ACHN (cell line): ENCODE measurements around the gene PARD3.

Experiments
- DNase-seq: peaks from one replicate; pipeline ENCODE4 v3.0.0-alpha.2; 2015
- in situ Hi-C: cut with HindIII; loops from 2 replicates; pipeline ENCODE4 v1.10.0; 2017; ENCODE audit warnings: low sequenced_read_pairs, low pct_ligation_motif_present, low pct_unique_long_range_greater_than_20kb

Gene PARD3

DNA sequence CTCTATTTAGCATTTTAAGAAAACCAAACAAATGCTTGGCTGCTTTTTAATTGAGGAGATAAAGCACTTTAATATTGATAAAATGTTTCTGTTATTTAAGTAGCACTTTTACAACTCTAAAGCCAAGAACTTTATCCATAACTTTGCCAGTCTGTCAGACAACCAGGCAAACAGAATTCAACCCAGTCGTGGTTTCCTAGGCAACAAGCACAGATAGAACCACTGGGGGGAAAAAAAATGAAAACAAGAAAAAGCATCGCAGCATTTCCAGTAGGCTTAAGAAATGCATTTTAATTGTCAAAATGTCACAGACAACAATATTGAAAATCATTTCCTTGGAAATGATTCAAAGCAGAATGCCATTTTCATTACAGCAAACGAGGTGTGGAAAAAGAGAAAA, 323.4 kb downstream of the PARD3 start:
- in situ Hi-C loops: no loop called here
- DNase-seq: no peak

DNA sequence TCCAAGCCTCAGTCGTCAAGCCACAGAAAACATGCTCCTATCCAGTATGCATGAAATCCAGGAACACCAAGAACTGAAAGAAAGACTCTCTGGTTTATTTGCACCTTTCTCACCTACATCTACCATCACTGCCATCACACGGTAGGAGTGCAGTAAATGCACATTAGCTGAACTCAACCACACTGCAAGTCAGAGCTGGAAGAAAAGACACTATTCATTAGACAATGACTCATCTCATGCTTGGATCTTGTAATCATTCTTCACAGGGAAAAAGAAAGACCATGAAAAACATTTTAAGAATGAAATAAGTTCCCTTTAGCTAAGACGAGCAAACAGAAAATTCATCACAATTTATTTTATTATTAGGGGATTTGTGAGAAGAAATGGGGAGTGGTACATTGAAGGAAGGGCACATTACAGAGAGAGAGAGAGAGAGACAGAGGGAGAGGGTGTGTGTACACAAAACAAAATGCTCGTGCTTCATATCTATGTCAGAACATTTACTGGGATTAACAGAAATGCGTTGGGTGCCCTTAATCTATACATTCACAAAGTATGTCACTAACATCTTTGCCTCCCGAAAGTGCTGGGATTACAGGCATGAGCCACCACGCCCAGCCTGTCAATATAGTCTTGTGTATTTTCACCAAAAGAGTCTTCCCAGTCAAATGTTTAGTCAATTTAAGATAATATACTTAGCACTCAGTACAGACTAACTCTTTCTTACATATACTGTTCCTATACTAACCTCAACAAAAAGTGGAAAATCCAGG, 324.9 kb downstream of the PARD3 start:
- in situ Hi-C loops: no loop called here
- DNase-seq: peak; percentile 66

DNA sequence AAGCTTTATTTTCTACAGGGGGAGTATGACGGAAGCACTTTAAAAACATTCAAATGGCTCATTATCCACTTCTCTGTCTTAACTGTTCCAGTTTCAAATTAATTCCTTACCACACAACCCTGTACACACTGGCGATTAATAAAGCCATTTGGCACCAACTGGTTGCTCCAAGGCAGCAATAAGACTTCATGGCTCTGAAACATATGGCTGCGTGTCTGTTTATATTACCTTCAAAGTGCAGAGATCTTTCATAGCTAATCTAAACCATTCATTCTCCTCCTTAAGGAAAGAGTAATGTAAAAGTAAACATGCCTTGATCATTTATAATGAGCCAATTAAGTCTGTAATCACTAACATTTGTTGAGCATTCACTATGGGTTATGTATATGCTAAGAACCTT, 325.7 kb downstream of the PARD3 start:
- DNase-seq: no peak
- in situ Hi-C loops: no loop called here

DNA sequence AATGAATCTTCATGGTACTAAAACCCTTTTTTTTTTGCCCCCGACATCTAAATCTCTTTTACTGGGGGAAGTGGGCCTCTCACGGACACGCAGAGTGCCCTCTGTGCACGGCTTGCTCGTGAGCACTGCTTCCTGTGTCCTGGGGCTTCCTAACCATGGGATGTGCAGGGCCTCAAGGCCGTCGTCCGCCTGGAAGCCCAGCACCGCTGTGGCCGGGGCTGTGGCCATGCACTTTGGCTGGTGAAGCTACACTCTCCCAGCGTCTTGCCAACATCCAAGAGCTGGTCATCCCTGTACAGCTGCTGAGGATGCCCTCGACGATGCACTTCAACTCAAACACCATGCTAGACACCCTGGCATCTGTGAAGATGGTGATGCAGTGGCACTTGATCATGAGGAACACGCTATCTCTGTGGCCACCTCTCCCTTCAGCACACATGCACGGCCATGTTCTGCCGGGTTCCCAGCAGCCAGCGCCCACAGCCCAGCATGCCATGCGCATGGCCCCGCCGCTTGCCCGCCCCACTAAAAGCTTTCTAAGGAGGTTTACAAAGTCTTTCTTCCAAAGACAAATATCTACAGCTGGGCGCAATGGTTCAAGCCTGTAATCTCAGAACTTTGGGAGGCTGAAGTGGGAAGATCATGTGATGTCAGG, 326.5 kb downstream of the PARD3 start:
- in situ Hi-C loops: no loop called here
- DNase-seq: no peak

DNA sequence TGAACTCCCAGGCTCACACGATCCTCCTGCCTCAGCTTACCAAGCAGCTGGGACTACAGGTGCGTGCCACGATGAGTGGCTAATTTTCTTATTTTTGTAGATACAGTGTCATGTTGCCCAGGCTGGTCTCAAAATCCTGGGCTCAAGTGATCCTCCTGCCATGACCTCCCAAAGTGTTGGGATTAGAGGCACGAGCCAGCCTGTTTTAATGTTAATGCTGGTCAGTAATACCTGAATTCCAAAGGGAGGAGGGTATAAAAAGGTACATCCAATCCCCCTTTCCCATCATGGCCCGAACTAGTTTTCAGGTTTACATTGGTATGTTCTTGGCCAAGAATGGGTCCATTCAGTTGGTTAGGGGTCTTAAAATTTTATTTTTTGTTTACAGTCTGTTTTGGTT, 329.1 kb downstream of the PARD3 start:
- in situ Hi-C loops: no loop called here
- DNase-seq: no peak

DNA sequence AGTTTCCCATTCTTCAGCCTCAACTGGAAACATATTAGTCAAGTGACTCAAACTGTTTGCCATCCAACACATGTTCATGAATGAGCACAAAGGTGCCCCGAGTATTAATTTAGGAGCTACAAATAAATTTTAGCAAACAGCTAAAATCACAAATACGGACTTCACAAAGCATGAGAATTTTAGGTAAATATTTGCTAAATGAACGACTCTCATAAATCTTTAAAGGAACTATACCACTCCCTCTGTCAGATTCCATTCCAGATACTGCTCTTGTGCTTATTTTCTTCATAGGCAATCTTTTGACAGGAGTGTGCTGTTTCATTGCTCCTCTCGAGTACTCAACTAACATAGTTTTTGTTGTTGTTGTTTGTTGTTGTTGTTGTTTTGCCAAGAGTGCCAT, 330.9 kb downstream of the PARD3 start:
- no peak for DNase-seq
- in situ Hi-C loops: no loop called here

DNA sequence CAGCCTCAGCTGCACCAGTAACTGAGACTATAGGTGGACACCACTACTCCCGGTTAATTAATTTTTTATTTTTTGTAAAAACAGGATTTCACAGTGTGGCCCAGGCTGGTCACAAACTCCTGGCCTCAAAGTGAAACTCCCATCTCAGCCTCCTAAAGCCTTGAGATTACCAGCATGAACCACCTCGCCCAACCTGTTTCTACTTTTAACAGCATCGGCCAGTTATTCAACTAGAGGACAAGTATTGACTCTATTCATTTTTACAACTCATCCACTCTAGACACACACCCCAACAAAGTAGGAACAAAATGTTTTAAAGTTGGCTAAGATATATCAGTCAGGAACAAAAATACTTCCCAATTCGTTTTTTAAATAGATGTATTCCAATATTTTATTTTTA, 334.8 kb downstream of the PARD3 start:
- in situ Hi-C loops: no loop called here
- DNase-seq: no peak

DNA sequence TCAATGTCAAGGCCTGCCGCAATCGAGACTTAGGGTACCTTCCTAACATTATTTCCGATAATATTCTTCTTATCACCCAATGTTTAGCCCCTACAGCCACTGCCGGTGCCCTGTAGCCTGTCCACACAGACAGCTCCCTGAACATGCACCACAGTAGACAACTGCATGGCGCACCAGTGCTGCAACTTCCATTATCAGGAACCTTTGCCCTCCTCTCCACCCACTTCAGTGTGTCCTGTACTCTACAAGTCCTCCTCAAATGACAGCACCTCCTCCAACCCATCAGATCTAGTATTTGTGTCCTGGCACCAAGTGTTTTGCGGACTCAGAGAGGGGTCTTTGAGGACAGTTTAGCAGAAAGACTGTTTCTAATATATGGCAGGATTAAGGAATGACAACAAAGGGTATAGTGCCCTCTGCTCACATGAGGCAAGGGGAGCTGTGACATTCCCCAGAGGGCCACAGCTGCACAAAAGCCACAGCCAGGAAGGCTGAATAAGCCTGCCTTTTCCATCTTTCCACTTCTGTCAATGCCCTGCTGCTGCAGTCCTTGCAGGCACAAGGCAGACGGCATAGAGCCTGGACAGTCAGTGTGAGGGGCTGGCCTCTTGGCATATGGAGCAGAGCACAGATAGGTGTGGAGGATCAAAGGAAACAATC, 335.4 kb downstream of the PARD3 start:
- DNase-seq: no peak
- in situ Hi-C loops: no loop called here

DNA sequence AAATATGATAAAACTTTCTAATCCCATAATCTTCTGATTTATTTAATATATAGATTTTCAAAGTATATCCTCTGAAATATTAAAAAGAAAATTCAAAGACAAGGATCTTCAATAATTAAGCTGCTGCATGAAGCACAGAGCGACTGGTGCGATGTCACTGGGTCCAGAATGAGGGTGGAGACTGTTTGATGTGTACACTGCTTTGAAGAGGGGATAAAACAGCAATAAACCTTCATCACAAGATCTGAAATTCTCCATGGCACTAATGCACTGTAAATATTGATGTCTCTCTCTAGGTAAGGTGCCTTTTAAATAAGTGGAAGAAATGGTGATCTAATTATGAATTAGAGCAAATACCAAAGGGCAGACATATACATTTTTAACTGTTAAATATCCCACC, 337.8 kb downstream of the PARD3 start:
- in situ Hi-C loops: no loop called here
- no peak for DNase-seq

DNA sequence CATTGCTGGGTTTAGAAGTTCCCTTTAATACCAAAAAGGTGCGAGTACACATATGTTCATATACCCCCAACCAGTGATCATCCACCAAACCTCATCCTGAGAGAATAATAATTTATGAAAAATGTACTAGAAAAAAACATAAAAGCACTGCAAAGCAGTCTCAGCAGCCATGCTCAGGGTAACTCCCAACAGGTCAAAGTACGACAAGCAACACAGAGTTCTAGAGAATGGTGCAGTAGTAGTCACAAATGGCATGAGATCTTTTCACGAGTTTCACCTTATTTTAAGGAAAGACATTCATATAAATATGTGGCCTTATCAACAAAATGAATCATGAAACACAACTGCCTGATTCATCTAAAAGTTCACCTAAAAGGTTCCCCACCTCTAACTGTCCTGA, 338.5 kb downstream of the PARD3 start:
- no peak for DNase-seq
- in situ Hi-C loops: no loop called here

DNA sequence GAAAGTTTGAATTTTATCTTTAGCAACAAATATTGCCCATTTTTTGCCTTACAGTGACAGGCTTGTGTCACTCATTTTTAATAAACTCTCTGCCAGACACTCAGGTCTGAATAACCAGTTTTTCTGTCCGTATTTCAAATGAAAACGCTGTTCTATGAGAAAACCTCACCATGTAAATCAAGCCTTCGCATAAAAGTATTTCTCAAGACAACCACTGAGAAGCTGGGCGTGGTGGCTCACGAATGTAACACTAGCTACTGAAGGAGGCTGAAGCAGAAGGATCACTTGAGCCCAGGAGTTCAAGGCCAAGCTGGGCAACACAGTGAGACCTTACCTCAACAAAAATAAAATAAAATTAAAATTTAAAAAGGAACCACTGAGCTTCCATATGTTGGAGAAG, 339.3 kb downstream of the PARD3 start:
- DNase-seq: no peak
- in situ Hi-C loops: no loop called here

DNA sequence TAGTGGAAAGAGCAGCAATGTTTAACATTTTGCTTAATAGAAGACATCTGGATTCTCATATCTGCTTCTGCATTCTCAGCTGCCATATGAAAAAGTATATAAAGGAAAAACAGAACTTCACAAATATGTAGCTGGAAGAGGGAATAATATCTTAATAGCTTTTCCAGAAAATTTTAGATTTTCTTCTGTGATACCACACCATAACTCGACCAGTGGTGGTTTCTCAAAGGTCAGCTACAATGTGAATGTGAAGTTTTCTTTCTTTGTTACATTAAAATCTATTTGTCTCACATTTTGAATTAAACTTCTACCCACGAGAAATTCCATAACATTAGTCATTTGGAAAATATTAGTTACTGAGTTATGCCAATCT, 339.8 kb downstream of the PARD3 start:
- in situ Hi-C loops: no loop called here
- DNase-seq: no peak

DNA sequence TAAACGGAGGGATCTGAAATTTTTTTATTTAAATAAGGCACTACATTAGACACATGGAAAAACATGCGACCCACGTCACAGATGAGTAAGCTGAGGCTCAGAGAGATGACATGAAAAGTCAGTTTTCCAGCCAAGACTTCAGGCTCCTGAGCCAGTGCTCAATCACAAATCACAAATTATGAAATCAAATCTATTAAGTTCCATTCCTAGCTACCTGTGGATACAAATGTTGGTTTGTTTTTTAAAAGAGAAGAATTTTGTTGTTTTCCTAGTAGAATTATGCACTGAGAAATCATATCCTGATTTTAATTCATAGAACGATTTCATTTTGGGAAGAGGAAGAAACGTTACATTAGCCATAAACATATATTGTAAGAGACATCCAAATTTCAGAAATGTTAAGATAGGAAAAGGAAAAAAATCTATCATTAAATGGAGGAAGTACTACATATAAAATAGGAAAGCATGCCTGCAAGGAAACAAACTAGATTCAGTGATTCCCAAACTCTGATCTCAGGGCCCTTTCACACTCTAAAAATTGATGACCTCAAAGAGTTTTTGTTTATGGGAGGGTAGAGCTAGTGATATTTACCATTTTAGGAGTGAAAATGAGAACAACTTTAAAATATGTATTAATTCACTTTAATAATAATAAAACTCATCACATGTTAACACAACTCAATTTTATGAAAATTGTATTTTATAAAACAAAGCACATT, 340.4 kb downstream of the PARD3 start:
- DNase-seq: no peak
- in situ Hi-C loops: no loop called here

DNA sequence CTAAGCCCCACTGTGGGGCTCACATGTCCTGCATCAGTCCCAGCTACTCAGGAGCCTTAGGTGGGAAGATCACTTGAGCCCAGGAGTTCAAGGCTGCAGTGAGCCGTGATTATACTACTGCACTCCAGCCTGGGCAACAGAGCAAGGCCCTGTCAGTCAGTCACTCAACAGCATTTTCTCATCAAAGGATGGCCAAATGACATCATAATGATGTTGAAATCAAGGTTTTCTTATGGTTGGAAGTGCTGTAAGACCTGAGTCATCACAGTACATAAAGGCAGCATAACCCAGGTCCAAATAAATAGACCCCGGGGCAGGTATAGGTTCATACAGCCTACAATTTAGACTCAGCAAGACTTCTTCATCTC, 341.1 kb downstream of the PARD3 start:
- in situ Hi-C loops: no loop called here
- no peak for DNase-seq

DNA sequence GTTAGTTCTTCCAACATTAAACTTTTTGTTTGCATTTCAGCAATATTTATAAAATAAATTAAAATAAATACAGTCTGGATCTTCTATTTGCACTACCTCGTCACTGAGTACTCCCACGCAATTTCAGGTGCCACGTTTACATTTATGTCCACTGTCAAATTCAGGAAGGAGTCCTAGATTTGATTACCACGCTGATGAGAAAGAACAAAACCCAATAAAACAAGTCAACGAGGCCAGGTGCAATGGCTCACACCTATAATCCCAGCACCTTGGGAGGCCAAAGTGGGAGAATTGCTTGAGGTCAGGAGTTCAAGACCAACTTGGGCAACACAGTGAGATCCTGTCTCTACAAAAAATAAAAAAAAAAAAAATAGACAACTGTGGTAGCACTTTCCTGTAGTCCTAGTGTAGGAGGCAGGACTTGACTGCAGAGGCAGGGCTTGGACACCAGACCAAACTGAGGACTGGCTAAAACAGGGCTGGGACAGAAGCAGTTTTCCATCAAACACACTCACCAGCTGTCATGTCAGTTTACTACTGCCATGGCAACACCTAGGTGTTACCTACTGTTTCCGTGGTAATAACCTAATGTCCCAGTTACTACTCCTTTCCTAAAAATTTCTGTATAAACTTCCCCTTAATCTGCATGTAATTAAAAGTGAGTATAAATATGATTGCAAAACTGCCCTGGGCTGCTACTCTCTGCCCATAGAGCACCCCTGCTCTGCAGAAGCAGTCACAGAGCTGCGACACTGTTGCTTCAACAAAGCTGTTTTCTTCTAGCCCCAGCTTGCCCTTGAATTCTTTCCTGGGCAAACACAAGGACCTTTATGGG, 341.7 kb downstream of the PARD3 start:
- no peak for DNase-seq
- in situ Hi-C loops: no loop called here

DNA sequence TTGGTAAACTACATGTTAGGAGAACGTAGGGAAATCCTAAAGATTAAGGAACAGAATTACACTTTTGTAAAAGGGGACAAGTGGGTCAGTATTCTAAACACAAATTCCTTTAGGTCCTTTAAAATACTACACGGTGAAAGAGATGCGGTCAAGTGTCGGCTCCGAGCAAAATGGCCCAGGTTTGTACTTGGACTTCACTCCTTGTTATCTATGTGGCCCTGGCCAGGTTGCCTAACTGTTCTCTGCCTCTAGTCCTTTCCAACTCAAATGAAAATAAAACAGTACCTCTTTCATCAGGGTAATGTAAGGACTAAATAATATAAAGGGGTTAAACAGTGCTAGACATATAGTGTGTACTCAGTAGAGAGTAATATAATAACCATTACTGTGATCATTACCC, 344.8 kb downstream of the PARD3 start:
- DNase-seq: no peak
- in situ Hi-C loops: no loop called here

DNA sequence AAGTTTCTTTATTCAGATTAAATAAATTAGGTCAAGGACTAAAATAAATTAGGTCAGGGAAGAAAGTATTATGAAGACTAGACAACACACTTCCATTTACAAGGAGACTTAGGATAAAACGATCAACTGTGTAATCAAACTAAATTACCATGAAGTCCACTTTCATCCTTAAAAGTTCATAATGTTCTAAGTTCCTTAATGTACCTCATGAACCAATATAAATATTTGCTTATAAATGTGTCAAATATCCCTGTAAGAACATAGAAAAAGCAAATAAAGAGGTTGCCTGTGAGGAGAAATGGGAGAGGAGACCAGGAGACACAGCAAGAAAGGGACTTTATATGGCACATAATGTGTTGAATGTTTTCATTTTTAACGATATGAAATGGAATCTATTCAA, 345.6 kb downstream of the PARD3 start:
- in situ Hi-C loops: no loop called here
- no peak for DNase-seq

DNA sequence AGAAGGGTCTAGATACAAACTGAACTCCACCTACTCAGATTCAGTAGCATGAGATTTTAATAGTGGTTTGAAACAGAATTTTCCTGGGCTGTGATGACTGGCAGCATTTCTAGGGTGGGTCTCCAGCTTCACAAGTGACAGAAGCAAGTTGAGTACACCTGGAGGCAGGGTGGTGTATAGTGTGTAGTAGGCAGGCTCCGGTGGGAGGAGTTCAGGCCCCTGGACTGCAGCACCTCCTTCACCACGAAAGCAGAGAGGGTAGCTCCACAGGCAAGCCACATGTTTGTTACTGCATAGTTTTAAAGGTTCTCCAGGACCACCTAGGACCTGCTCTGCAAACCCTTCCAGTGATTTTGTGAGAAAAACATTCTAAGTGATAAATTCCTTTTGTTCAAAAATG, 347.2 kb downstream of the PARD3 start:
- DNase-seq: no peak
- in situ Hi-C loops: no loop called here

DNA sequence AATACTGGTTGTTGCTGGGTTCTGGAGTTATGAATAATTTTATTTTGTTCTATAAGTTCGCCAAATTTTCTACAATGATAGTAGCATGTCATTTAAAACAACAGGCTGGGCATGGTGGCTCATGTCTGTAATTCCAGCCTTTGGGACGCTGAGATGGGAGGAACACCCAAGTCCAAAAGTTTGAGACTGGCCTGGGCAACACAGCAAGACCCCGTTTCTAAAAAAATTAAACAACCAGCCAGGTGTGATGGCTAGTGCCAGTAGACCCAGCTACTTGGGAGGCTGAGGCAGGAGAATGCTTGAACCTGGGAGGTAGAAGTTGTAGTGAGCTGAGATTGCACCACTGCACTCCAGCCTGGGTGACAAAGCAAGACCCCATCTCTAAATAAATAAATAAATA, 347.7 kb downstream of the PARD3 start:
- in situ Hi-C loops: no loop called here
- no peak for DNase-seq
